WERI-Rb-1 (cell line): ENCODE data around the gene ATP6V1G1.
"Not testable (repeated sequence)": the region's sequence is repeated elsewhere in the genome, so short reads cannot be mapped to it uniquely, and the experiment has no call there.

Source experiments
- DNase-seq: peaks from one replicate; pipeline ENCODE4 v3.0.0-alpha.2; 2020
- H3K27ac ChIP-seq: fragments of 250-450 bp; sonication (Bioruptor Pico); 2 replicates; pipeline ENCODE4 v1.5.1; 2020; ENCODE audit warnings: mild to moderate bottlenecking, moderate library complexity
- H3K27me3 ChIP-seq: fragments of 250-450 bp; sonication (Bioruptor Pico); 2 replicates; pipeline ENCODE4 v1.5.1; 2021; ENCODE audit warnings: mild to moderate bottlenecking, low read depth, moderate library complexity; ENCODE audit not compliant: insufficient read depth, severe bottlenecking
- H3K36me3 ChIP-seq: fragments of 250-450 bp; sonication (Bioruptor Pico); 2 replicates; pipeline ENCODE4 v1.5.1; 2020; ENCODE audit warnings: mild to moderate bottlenecking, moderate library complexity
- H3K4me3 ChIP-seq: 2 replicates; pipeline ENCODE4 v1.5.1; 2011; ENCODE audit warnings: low read depth, mild to moderate bottlenecking, control low read depth, low read length
- H3K9me3 ChIP-seq: fragments of 250-450 bp; sonication (Bioruptor Pico); 2 replicates; pipeline ENCODE4 v1.5.1; 2021; ENCODE audit warnings: mild to moderate bottlenecking, moderate library complexity; ENCODE audit not compliant: severe bottlenecking
- CTCF ChIP-seq: IDR thresholded peaks from 2 replicates; pipeline ENCODE4 v1.5.1; 2011; ENCODE audit warnings: low read depth, mild to moderate bottlenecking, control low read depth, inconsistent platforms, low read length

ATP6V1G1 gene

GRCh38 chr9:114591849-114592248, 4.3 kb downstream of the ATP6V1G1 start:
- Histone ChIP-seq H3K36me3 (peaks cover 70% of the 10 kb centered on the region), H3K27me3 (no peaks in the 10 kb centered on the region), H3K4me3 (no peak overlapping the region), H3K9me3 (no peaks in the 10 kb centered on the region), H3K27ac (no peak overlapping the region)
- no peak for DNase-seq
- no peak for TF ChIP-seq CTCF

GRCh38 chr9:114592356-114592755, 4.8 kb downstream of the ATP6V1G1 start:
- H3K27ac ChIP-seq: no peak overlapping the region
- H3K4me3 ChIP-seq: no peak overlapping the region
- H3K36me3 ChIP-seq: peaks cover 74% of the 10 kb centered on the region
- no peaks in the 10 kb centered on the region for H3K9me3 ChIP-seq
- no peaks in the 10 kb centered on the region for H3K27me3 ChIP-seq
- DNase-seq: no peak
- TF ChIP-seq CTCF: no peak

GRCh38 chr9:114594136-114594535, 6.6 kb downstream of the ATP6V1G1 start:
- H3K27ac ChIP-seq: no peak overlapping the region

GRCh38 chr9:114600502-114601248, 13.1 kb downstream of the ATP6V1G1 start:
- Histone ChIP-seq H3K36me3 (peaks cover 48% of the 10 kb centered on the region), H3K9me3 (peaks cover 10% of the 10 kb centered on the region)
- H3K27me3 ChIP-seq, H3K4me3 ChIP-seq, DNase-seq, H3K27ac ChIP-seq: not testable (repeated sequence)

More at GRCh38 chr9:114594136-114594535, 6.6 kb downstream of the ATP6V1G1 start:
- Histone ChIP-seq H3K9me3 (no peaks in the 10 kb centered on the region), H3K4me3 (no peak overlapping the region), H3K36me3 (peaks cover 83% of the 10 kb centered on the region), H3K27me3 (no peaks in the 10 kb centered on the region)
- no peak for TF ChIP-seq CTCF
- DNase-seq: no peak

GRCh38 chr9:114601787-114602186, 14.2 kb downstream of the ATP6V1G1 start:
- not testable (repeated sequence) for H3K27me3 ChIP-seq, H3K4me3 ChIP-seq, H3K27ac ChIP-seq, DNase-seq
- Histone ChIP-seq H3K36me3 (peaks cover 37% of the 10 kb centered on the region), H3K9me3 (peaks cover 10% of the 10 kb centered on the region)

- Histone ChIP-seq H3K27me3 (no peaks in the 10 kb centered on the region), H3K27ac (no peak overlapping the region), H3K36me3 (peaks cover 31% of the 10 kb centered on the region), H3K4me3 (no peak overlapping the region), H3K9me3 (peaks cover 10% of the 10 kb centered on the region)
- DNase-seq: no peak
- no peak for TF ChIP-seq CTCF
Measured at GRCh38 chr9:114602620-114603019, 15.1 kb downstream of the ATP6V1G1 start.

- Histone ChIP-seq H3K27ac (no peak overlapping the region), H3K9me3 (peaks cover 10% of the 10 kb centered on the region), H3K4me3 (no peak overlapping the region), H3K27me3 (no peaks in the 10 kb centered on the region), H3K36me3 (peaks cover 26% of the 10 kb centered on the region)
- TF ChIP-seq CTCF: no peak
- DNase-seq: no peak
Measured at GRCh38 chr9:114603248-114603647, 15.7 kb downstream of the ATP6V1G1 start.
